AG10803 (cell line): Measurements from ENCODE around the gene SPG7.

ENCODE experiments used
- DNase-seq: peaks from one replicate; pipeline ENCODE4 v3.0.0; 2010; ENCODE audit warnings: low read depth
- H3K4me3 ChIP-seq: 2 replicates; pipeline ENCODE4 v1.5.1; 2011; ENCODE audit warnings: mild to moderate bottlenecking, low read length, control low read depth
- CTCF ChIP-seq: conservative IDR thresholded peaks from 2 replicates; pipeline ENCODE4 v1.5.1; 2011; ENCODE audit warnings: mild to moderate bottlenecking, low read length, control low read depth, inconsistent platforms

The SPG7 gene

GRCh38 chr16:89489040-89489897 lies 18.9 kb upstream of the SPG7 start:
- peak overlapping the region; percentile 74 for H3K4me3 ChIP-seq
- peak; percentile 98 for DNase-seq
- TF ChIP-seq CTCF, result peak; percentile 37

- TF ChIP-seq CTCF, result no peak
- H3K4me3 ChIP-seq, result peak overlapping the region; percentile 74
Observed at GRCh38 chr16:89489898-89490438, 18.2 kb upstream of the SPG7 start.

GRCh38 chr16:89490439-89491237 lies 17.6 kb upstream of the SPG7 start, which contains the start of gene ANKRD11:
TSS of gene ANKRD11 (minus strand) at chr16:89490561. CDS start at chr16:89317019, 173,542 bp downstream.
- no peak for TF ChIP-seq CTCF
- peak within 1 kb of the TSS; percentile 82 for H3K4me3 ChIP-seq

More at GRCh38 chr16:89489898-89490438, 18.2 kb upstream of the SPG7 start:
- DNase-seq, result no peak

GRCh38 chr16:89491238-89491869 lies 16.8 kb upstream of the SPG7 start:
- DNase-seq, result peak; percentile 42
- peak overlapping the region; percentile 82 for H3K4me3 ChIP-seq
- peak; percentile 40 for TF ChIP-seq CTCF

More at GRCh38 chr16:89490439-89491237, 17.6 kb upstream of the SPG7 start, which contains the start of gene ANKRD11:
- DNase-seq, result peak; percentile 100

- DNase-seq, result no peak
- TF ChIP-seq CTCF, result no peak
- peak overlapping the region; percentile 82 for H3K4me3 ChIP-seq
Observed at GRCh38 chr16:89491974-89492687, 16.1 kb upstream of the SPG7 start.

- no peak for TF ChIP-seq CTCF
- H3K4me3 ChIP-seq, result no peak overlapping the region
- DNase-seq, result no peak
Observed at GRCh38 chr16:89493776-89494175, 14.4 kb upstream of the SPG7 start.
